Adrenal gland (tissue), 5 donors: ENCODE measurements around the gene MAP2K4.

Source experiments
- POLR2A ChIP-seq, 2 donors: fragments of 450-650 bp; IDR thresholded peaks; one replicate each; pipeline ENCODE4 v1.6.1; 2017; ENCODE audit warnings: antibody characterized with exemption in 2 of 2, mild to moderate bottlenecking in 2 of 2, moderate library complexity in 1 of 2
- TF ChIP-seq, protein P1 (sequence below), 6 experiments: fragments of 450-650 bp in 4 of 6; fragments of 200-600 bp in 2 of 6; sonication (generic) in 1 of 6; IDR thresholded peaks; 1 replicate in 5 of 6; 2 replicates in 1 of 6; pipeline versions ENCODE4 v1.5.1 to v1.8.0; 2016 to 2021; ENCODE audit warnings: antibody characterized with exemption in 6 of 6, mild to moderate bottlenecking in 2 of 6, moderate library complexity in 1 of 6
- donor health status: DM: no; HTN: no; CAD: no.

DNA sequence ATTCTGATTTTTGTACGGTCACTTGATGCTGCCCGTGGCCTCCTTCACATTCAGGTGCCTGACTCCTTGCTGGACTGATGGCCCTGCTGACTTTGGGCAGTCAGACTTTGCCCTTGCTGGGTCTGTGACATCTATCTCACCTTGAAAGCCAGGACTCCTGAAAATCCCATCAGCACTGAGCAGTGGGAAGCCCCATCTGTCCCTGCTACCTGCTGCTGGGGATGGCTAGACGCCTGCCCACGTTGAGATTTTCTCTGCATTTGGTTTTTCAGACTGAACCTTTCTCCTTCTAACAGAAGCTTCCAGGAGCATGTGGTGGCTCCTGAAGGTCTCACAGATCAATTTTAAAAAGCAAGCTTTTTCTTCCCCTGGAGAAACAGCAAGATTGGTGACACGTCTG is 13.2 kb upstream of the MAP2K4 start:
- TF ChIP-seq, protein P1, sequence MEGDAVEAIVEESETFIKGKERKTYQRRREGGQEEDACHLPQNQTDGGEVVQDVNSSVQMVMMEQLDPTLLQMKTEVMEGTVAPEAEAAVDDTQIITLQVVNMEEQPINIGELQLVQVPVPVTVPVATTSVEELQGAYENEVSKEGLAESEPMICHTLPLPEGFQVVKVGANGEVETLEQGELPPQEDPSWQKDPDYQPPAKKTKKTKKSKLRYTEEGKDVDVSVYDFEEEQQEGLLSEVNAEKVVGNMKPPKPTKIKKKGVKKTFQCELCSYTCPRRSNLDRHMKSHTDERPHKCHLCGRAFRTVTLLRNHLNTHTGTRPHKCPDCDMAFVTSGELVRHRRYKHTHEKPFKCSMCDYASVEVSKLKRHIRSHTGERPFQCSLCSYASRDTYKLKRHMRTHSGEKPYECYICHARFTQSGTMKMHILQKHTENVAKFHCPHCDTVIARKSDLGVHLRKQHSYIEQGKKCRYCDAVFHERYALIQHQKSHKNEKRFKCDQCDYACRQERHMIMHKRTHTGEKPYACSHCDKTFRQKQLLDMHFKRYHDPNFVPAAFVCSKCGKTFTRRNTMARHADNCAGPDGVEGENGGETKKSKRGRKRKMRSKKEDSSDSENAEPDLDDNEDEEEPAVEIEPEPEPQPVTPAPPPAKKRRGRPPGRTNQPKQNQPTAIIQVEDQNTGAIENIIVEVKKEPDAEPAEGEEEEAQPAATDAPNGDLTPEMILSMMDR (IDR thresholded peaks at IDR 0.05), result no peak
- TF ChIP-seq POLR2A (IDR thresholded peaks at IDR 0.05), result no peak
